T-helper 22 cell (primary cell): ENCODE data around the gene OSBP.
"Not testable (repeated sequence)": the region's sequence is repeated elsewhere in the genome, so short reads cannot be mapped to it uniquely, and the experiment has no call there.

ENCODE experiments used
- DNase-seq: peaks from one replicate; pipeline ENCODE4 v3.0.0-alpha.2; 2020; ENCODE audit warnings: low read depth

Gene OSBP

DNA sequence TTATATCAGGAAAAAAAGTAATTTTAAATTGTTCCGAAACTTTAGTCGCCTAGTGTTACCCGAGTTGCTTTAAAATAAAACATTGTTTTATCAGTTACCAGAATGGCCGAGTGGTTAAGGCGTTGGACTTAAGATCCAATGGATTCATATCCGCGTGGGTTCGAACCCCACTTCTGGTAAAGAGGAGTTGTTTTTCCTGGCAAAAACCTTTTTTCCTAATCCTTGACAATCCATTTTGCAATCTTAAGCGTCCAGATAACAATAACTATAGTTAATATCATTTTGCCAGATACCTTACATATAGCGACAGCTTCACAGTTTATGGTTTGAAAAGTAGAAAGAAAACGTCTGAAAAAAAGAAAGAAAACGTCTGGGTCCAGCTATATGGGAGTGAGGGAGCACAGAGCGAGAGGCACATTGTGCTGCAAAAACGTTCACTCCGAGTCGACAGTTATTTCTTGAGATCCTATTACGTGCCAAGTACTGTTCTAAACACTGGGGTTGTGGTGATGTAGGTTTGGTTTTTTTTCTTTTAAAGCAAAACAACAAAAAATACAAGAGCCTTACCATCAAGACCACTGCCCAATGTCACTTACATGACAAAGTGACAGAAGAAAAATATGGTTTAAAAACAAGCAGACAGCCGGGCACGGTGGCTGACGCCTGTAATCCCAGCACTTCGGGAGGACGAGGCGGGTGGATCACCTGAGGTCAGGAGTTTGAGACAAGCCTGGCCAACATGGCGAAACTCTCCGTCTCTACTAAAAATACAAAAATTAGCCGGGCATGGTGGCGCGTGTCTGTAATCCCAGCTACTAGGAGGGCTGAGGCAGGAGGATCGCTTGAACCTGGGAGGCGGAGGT is 63.7 kb downstream of the OSBP start:
- no peak for DNase-seq

GRCh38 chr11:59550842-59551658 is 64.5 kb downstream of the OSBP start:
- peak; percentile 57 for DNase-seq

GRCh38 chr11:59550368-59550841 is 65.2 kb downstream of the OSBP start:
- DNase-seq = peak; percentile 65

- DNase-seq = no peak
Observed at GRCh38 chr11:59548309-59548656, 67.3 kb downstream of the OSBP start.

DNA sequence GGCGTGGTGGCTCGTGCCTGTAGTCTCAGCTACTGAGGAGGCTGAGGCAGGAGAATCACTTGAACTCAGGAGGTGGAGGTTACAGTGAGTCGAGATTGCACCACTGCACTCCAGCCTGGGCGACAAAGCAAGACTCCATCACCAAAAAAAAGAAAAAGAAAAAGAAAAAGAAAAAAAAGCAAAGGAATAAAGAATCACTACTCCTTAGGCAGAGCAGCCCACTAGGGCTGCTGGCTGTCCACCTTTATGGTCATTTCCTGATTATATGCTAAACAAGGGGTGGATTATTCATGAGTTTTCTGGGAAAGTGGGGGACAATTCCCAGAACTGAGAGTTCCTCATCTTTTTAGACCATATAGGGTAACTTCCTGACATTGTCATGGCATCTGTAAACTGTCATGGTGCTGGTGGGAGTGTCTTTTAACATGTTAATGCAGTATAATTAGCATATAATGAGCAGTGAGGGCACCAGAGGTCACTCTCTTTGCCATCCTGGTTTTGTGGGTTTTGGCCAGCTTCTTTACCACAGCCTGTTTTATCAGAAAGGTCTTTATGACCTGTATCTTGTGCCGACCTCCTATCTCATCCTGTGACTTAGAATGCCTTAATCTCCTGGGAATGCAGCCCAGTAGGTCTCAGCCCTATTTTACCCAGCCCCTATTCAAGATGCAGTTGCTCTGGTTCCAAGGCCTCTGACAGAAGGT is 67.8 kb downstream of the OSBP start:
- DNase-seq = not testable (repeated sequence)

GRCh38 chr11:59545179-59546020 is 70.2 kb downstream of the OSBP start:
- DNase-seq = no peak

- DNase-seq = no peak
Observed at GRCh38 chr11:59544869-59545178, 70.8 kb downstream of the OSBP start.

- not testable (repeated sequence) for DNase-seq
Observed at GRCh38 chr11:59543713-59544112, 71.9 kb downstream of the OSBP start.

DNA sequence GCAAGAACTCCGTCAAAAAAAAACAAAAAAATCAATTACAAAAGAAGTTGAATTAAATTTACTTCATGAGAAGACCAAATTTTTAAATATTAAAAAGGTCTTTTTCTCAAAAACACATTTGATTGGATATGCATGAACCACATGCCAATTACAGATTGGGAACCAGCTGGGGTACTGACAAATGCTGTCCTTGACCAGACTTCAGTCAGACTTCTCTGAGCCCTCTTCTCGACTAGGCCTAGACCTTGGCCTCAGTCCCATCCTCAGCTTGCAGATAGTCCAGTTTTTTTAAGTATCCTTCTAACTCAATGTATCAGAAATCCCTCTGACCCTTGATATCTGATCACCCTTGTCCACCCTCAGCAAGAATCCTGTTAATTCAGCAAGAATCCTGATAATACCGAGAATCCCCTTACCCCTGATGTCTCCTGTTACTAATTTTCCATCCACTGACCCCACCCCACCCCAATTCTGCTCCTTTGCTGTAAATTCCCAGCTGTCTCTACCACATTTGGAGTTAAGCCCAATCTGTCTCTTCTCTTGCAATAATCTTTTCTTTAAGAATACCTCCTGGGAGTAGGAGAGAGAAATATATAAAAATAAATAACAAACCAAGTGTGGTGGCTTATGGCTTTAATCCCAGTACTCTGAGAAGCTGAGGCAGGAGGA is 73.3 kb downstream of the OSBP start:
- no peak for DNase-seq

- no peak for DNase-seq
Observed at GRCh38 chr11:59534676-59535075, 80.9 kb downstream of the OSBP start.

GRCh38 chr11:59532620-59533019 is 83.0 kb downstream of the OSBP start:
- DNase-seq = no peak

DNA sequence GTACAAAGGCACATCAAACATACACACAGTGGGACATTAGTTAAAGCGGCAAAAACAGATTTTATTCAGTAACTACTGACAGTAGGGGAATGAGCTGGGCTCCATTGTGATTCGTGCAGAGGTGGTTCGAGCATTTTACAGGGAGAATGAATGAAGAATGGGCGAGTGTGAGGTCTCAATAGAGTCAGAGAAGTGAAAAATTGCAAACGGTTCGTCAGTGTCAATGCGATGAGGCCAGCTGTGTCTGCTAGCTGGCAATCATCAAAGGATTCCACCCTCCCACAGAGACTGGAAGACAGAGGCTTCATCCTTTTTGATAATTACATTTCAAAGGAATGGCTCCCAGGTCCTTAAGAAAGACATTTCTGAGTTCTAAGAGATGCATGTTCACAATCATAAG is 86.9 kb downstream of the OSBP start:
- no peak for DNase-seq
